Stimulated activated naive CD8-positive, alpha-beta T cell treated with anti-CD3 and anti-CD28 coated beads, Interleukin-15, Interleukin-2, amounts not matched to agents 100 ng/mL and 50 ng/mL, for 24 hours (primary cell): ENCODE results near the gene REL.
"Not testable (repeated sequence)": the region's sequence is repeated elsewhere in the genome, so short reads cannot be mapped to it uniquely, and the experiment has no call there.

Source experiments
- H3K27ac Mint-ChIP-seq: one replicate; pipeline ENCODE4 v1.8.0; 2021; ENCODE audit warnings: mild to moderate bottlenecking, mixed read lengths
- H3K27me3 Mint-ChIP-seq: one replicate; pipeline ENCODE4 v1.8.0; 2021; ENCODE audit warnings: mixed read lengths
- H3K36me3 Mint-ChIP-seq: one replicate; pipeline ENCODE4 v1.8.0; 2021; ENCODE audit warnings: low read depth, mixed read lengths
- H3K4me1 Mint-ChIP-seq: one replicate; pipeline ENCODE4 v1.8.0; 2021; ENCODE audit warnings: low read depth, mixed read lengths
- H3K4me3 Mint-ChIP-seq: one replicate; pipeline ENCODE4 v1.8.0; 2021; ENCODE audit warnings: mild to moderate bottlenecking, mixed read lengths
- H3K9me3 Mint-ChIP-seq: one replicate; pipeline ENCODE4 v1.8.0; 2021; ENCODE audit warnings: mixed read lengths

The REL gene

DNA sequence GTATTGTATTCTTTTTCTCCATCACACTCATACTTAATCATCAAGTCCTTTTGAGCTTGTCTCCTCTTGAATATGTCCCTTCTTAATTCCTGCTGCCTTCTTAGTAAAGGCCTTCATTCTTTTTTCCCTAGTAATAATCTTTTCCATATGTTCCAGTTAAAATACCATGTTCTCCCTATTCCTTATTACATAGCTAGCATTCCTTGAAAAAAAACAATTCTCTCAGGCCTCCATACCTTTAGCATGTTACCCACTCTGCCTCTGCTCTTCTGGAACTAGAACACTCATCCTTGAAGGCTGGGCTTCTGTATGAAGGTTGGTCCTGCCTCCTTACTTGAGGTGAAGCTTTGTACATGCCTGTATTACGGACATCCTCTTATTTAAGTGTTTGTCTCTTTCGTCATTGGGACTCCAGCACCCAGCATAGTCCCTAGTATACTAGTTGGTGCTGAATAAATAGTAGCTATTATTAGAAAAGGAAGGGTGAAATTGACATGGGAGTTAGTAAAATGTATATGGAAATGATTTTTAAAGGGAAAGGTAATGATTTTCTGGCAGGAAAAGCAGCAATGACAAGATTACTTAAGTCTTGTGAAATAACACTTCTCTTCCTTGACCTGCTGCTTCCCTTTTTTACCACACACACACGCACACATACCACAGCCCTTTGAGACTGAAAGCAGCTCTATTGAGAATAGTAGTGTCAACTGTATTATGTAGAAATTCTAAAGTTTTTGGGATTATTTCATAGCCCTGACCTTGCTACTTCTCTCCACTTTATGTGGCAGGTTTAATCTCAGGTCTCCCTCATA, 45.6 kb downstream of the REL start:
- peaks cover 20% of the 10 kb centered on the region for H3K4me1 Mint-ChIP-seq
- peaks cover 75% of the 10 kb centered on the region for H3K36me3 Mint-ChIP-seq
- peak overlapping the region; percentile 78 for H3K27ac Mint-ChIP-seq
- H3K4me3 Mint-ChIP-seq, result no peak overlapping the region
- H3K9me3 Mint-ChIP-seq, result peaks cover 11% of the 10 kb centered on the region
- no peaks in the 10 kb centered on the region for H3K27me3 Mint-ChIP-seq

GRCh38 chr2:60932061-60932460, 50.7 kb downstream of the REL start:
- H3K4me3 Mint-ChIP-seq, H3K27me3 Mint-ChIP-seq, H3K9me3 Mint-ChIP-seq: not testable (repeated sequence)
- Mint-ChIP-seq H3K4me1 (peaks cover 19% of the 10 kb centered on the region), H3K36me3 (peaks cover 71% of the 10 kb centered on the region), H3K27ac (peak overlapping the region; percentile 36)

GRCh38 chr2:60932954-60933353, 51.6 kb downstream of the REL start:
- Mint-ChIP-seq H3K27me3 (no peaks in the 10 kb centered on the region), H3K4me3 (no peak overlapping the region), H3K27ac (peak overlapping the region; percentile 26), H3K4me1 (peaks cover 17% of the 10 kb centered on the region), H3K9me3 (no peaks in the 10 kb centered on the region), H3K36me3 (peaks cover 71% of the 10 kb centered on the region)

GRCh38 chr2:60934165-60934722, 52.9 kb downstream of the REL start:
- peaks cover 23% of the 10 kb centered on the region for H3K4me1 Mint-ChIP-seq
- no peaks in the 10 kb centered on the region for H3K9me3 Mint-ChIP-seq
- H3K4me3 Mint-ChIP-seq, result no peak overlapping the region
- H3K27ac Mint-ChIP-seq, result no peak overlapping the region
- H3K27me3 Mint-ChIP-seq, result no peaks in the 10 kb centered on the region
- H3K36me3 Mint-ChIP-seq, result peaks cover 81% of the 10 kb centered on the region

DNA sequence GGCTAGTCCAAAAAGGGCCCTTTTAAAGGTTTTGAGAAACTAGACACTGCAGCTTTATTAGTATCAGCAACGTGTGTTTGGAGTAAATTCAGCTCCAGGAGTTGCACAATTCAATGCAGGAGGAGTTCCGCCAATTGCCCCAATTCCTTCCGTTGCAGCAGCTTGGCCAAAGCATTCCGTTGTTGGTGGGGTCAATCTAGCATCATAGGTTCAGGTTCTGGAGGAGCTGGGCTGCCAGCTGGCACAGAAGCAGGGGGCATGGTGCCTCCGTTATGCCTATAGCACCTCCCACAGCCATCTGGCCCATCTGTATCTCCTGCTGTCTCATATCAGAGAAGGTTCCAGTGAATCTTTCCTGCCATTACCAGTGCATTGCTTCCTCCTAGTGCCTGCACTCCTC, 55.4 kb downstream of the REL start:
- H3K4me3 Mint-ChIP-seq, result no peak overlapping the region
- H3K4me1 Mint-ChIP-seq, result peaks cover 28% of the 10 kb centered on the region
- no peaks in the 10 kb centered on the region for H3K9me3 Mint-ChIP-seq
- H3K27me3 Mint-ChIP-seq, result no peaks in the 10 kb centered on the region
- H3K36me3 Mint-ChIP-seq, result peaks cover 81% of the 10 kb centered on the region
- H3K27ac Mint-ChIP-seq, result no peak overlapping the region

- peaks cover 23% of the 10 kb centered on the region for H3K4me1 Mint-ChIP-seq
- no peaks in the 10 kb centered on the region for H3K27me3 Mint-ChIP-seq
- H3K36me3 Mint-ChIP-seq, result peaks cover 72% of the 10 kb centered on the region
- H3K27ac Mint-ChIP-seq, result no peak overlapping the region
- no peaks in the 10 kb centered on the region for H3K9me3 Mint-ChIP-seq
- no peak overlapping the region for H3K4me3 Mint-ChIP-seq
Measured at GRCh38 chr2:60938301-60938700, 56.9 kb downstream of the REL start.

- H3K4me3 Mint-ChIP-seq, result no peak overlapping the region
Measured at GRCh38 chr2:60939622-60940021, 58.2 kb downstream of the REL start.

GRCh38 chr2:60945341-60945740, 64.0 kb downstream of the REL start:
- Mint-ChIP-seq H3K4me3 (no peak overlapping the region), H3K9me3 (no peaks in the 10 kb centered on the region), H3K36me3 (peaks cover 52% of the 10 kb centered on the region), H3K27me3 (no peaks in the 10 kb centered on the region), H3K27ac (no peak overlapping the region), H3K4me1 (peaks cover 22% of the 10 kb centered on the region)

More at GRCh38 chr2:60939622-60940021, 58.2 kb downstream of the REL start:
- no peaks in the 10 kb centered on the region for H3K9me3 Mint-ChIP-seq
- H3K27ac Mint-ChIP-seq, result no peak overlapping the region
- H3K4me1 Mint-ChIP-seq, result peaks cover 23% of the 10 kb centered on the region
- H3K27me3 Mint-ChIP-seq, result no peaks in the 10 kb centered on the region
- H3K36me3 Mint-ChIP-seq, result peaks cover 69% of the 10 kb centered on the region

- peaks cover 22% of the 10 kb centered on the region for H3K4me1 Mint-ChIP-seq
- no peaks in the 10 kb centered on the region for H3K9me3 Mint-ChIP-seq
- H3K27ac Mint-ChIP-seq, result no peak overlapping the region
- peaks cover 50% of the 10 kb centered on the region for H3K36me3 Mint-ChIP-seq
- no peaks in the 10 kb centered on the region for H3K27me3 Mint-ChIP-seq
- H3K4me3 Mint-ChIP-seq, result no peak overlapping the region
Measured at GRCh38 chr2:60947056-60947455, 65.7 kb downstream of the REL start.

- Mint-ChIP-seq H3K27me3 (no peaks in the 10 kb centered on the region), H3K4me1 (peaks cover 22% of the 10 kb centered on the region), H3K27ac (no peak overlapping the region), H3K36me3 (peaks cover 54% of the 10 kb centered on the region), H3K9me3 (no peaks in the 10 kb centered on the region), H3K4me3 (no peak overlapping the region)
Measured at GRCh38 chr2:60948161-60948560, 66.8 kb downstream of the REL start.

GRCh38 chr2:60948926-60949579, 67.7 kb downstream of the REL start:
- no peaks in the 10 kb centered on the region for H3K9me3 Mint-ChIP-seq
- H3K27me3 Mint-ChIP-seq, result no peaks in the 10 kb centered on the region
- H3K4me3 Mint-ChIP-seq, result no peak overlapping the region
- H3K27ac Mint-ChIP-seq, result peak overlapping the region; percentile 16
- H3K4me1 Mint-ChIP-seq, result peaks cover 26% of the 10 kb centered on the region
- peaks cover 57% of the 10 kb centered on the region for H3K36me3 Mint-ChIP-seq

- H3K4me3 Mint-ChIP-seq, result no peak overlapping the region
- no peaks in the 10 kb centered on the region for H3K9me3 Mint-ChIP-seq
- H3K27ac Mint-ChIP-seq, result no peak overlapping the region
- H3K27me3 Mint-ChIP-seq, result no peaks in the 10 kb centered on the region
- peaks cover 17% of the 10 kb centered on the region for H3K4me1 Mint-ChIP-seq
- peaks cover 39% of the 10 kb centered on the region for H3K36me3 Mint-ChIP-seq
Measured at GRCh38 chr2:60954139-60954538, 72.8 kb downstream of the REL start.

GRCh38 chr2:60957224-60957623, 75.8 kb downstream of the REL start:
- H3K27ac Mint-ChIP-seq, result no peak overlapping the region
- H3K27me3 Mint-ChIP-seq, result no peaks in the 10 kb centered on the region
- H3K9me3 Mint-ChIP-seq, result no peaks in the 10 kb centered on the region
- H3K4me3 Mint-ChIP-seq, result no peak overlapping the region
- peaks cover 8% of the 10 kb centered on the region for H3K4me1 Mint-ChIP-seq
- peaks cover 41% of the 10 kb centered on the region for H3K36me3 Mint-ChIP-seq

DNA sequence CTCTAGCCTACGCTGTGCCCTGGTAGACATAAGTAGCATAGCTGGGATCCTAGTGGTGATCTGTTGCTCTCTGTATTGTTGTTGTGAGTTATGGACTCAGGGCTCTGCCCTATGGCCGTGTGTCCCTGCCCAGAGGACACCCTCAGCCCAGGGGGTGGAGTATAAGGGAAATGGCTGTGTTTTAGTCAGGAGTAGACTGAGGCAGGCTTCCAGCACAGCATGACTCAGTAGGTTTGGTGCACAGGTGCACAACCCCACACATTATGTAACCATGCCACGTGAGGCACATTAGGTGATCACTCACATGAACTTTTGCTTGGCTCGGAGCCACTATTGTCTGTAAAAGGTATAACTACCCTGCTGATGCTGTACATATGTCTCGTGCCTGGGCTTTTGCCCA, 76.3 kb downstream of the REL start:
- H3K36me3 Mint-ChIP-seq, result peaks cover 40% of the 10 kb centered on the region
- no peaks in the 10 kb centered on the region for H3K27me3 Mint-ChIP-seq
- no peaks in the 10 kb centered on the region for H3K9me3 Mint-ChIP-seq
- no peak overlapping the region for H3K27ac Mint-ChIP-seq
- H3K4me1 Mint-ChIP-seq, result peaks cover 8% of the 10 kb centered on the region
- H3K4me3 Mint-ChIP-seq, result no peak overlapping the region

GRCh38 chr2:60958361-60958760, 77.0 kb downstream of the REL start:
- Mint-ChIP-seq H3K9me3 (no peaks in the 10 kb centered on the region), H3K36me3 (peaks cover 33% of the 10 kb centered on the region), H3K27me3 (no peaks in the 10 kb centered on the region), H3K27ac (no peak overlapping the region), H3K4me3 (no peak overlapping the region), H3K4me1 (peaks cover 8% of the 10 kb centered on the region)
